Measurements from ENCODE around the gene ADCK2.
"Not testable (repeated sequence)": the region's sequence is repeated elsewhere in the genome, so short reads cannot be mapped to it uniquely, and the experiment has no call there.

ADCK2 gene

DNA sequence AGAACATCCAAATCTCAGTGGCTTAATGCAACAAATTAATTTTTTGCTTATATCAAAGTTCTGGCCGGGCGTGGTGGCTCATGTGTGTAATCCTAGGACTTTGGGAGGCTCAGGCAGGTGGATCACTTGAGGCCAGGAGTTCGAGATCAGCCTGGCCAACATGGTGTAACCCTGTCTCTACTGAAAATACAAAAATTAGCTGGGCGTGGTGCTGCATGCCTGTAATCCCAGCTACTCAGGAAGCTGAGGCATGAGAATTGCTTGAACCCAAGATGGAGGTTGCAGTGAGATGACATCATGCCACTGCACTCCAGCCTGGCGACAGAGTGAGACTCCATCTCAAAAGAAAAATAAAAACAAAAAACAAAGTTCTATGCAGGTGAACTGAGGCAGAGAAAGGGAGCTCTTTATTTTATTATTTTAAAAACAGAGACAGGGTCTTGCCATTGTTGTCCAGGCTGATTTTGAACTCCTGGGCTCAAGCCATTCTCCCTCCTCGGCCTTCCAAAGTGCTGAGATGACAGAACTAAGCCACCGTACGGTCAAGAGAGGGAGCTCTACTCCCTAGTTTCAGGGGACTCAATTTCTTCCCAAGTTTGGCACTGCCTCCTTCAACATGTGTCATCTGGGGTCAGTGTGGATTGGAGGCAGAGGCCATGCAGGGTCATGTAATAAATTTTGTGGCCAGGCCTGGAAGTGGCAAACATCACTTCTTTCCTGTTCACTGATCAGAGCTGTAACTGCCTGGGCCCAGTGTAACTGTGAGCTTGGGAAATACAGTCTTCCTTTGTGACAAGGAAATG is 2.4 kb downstream of the ADCK2 start:
- no peak overlapping the region for H3K9ac ChIP-seq (ENCODE audit: low read depth, low read length)

DNA sequence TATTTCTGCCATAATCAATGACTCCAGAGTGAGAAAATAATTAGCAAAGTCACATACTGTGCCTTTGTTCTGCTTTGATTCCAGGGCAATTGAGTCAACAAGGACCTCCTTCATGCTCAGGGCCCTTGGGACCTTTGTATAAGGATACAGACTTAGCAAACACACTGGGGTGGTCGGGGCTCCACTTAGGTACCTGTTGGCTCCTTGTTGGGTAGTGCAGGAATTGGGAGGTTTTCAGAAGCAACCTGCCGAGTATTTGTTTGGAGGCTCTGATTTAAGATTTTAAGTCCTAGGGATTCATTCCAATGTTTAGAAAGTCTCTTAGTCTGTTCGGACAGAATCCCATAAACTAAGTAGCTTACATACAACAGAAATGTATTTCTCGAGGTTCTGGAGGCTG is 3.0 kb downstream of the ADCK2 start:
- H3K36me3 ChIP-seq (ENCODE audit: control insufficient read depth, insufficient read depth, low read length): peaks cover 3% of the 10 kb centered on the region
- H3K9ac ChIP-seq (ENCODE audit: low read depth, low read length): no peak overlapping the region
- no peak overlapping the region for H3K27ac ChIP-seq (ENCODE audit: low read depth, low read length)
- H3K4me3 ChIP-seq (ENCODE audit: low read depth, low read length): no peak overlapping the region
- H3K4me1 ChIP-seq (ENCODE audit: control insufficient read depth, insufficient read depth, low read length): peaks cover 10% of the 10 kb centered on the region; the same call in 1 of the 2 replicates
- H3K27me3 ChIP-seq (ENCODE audit: control insufficient read depth, insufficient read depth, low read length): peaks cover 8% of the 10 kb centered on the region
- no peaks in the 10 kb centered on the region for H3K9me3 ChIP-seq (ENCODE audit: control insufficient read depth, insufficient read depth, low read length)

More for the DNA sequence above, 2.4 kb downstream of the ADCK2 start:
- no peaks in the 10 kb centered on the region for H3K36me3 ChIP-seq (ENCODE audit: control insufficient read depth, insufficient read depth, low read length)
- peaks cover 8% of the 10 kb centered on the region for H3K27me3 ChIP-seq (ENCODE audit: control insufficient read depth, insufficient read depth, low read length)
- no peaks in the 10 kb centered on the region for H3K9me3 ChIP-seq (ENCODE audit: control insufficient read depth, insufficient read depth, low read length)
- H3K27ac ChIP-seq (ENCODE audit: low read depth, low read length): no peak overlapping the region
- no peak overlapping the region for H3K4me3 ChIP-seq (ENCODE audit: low read depth, low read length)
- H3K4me1 ChIP-seq (ENCODE audit: control insufficient read depth, insufficient read depth, low read length): peaks cover 10% of the 10 kb centered on the region; the same call in 1 of the 2 replicates

DNA sequence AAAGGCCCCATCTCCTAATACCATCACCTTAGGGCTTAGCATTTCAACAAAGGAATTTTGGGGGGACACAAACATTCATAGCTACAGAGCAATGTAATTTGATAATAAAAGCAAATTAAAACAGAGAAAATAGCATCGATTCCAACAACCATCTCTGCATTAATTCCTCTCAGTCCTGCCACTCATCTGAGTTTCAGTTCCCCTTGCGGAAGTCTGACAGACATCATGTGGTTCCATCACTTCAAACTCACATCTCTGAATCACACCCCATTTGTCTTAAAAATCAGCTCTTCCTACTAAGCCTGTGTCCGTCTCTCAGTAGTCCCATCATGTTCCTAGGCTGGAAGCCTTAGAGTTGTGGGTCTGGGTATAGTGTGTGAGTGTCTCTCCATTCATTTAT is 3.6 kb downstream of the ADCK2 start:
- peaks cover 6% of the 10 kb centered on the region for H3K36me3 ChIP-seq (ENCODE audit: control insufficient read depth, insufficient read depth, low read length)
- H3K9ac ChIP-seq (ENCODE audit: low read depth, low read length): no peak overlapping the region
- peaks cover 10% of the 10 kb centered on the region; the same call in 1 of the 2 replicates for H3K4me1 ChIP-seq (ENCODE audit: control insufficient read depth, insufficient read depth, low read length)
- H3K27me3 ChIP-seq (ENCODE audit: control insufficient read depth, insufficient read depth, low read length): peaks cover 8% of the 10 kb centered on the region
- H3K9me3 ChIP-seq (ENCODE audit: control insufficient read depth, insufficient read depth, low read length): no peaks in the 10 kb centered on the region
- no peak overlapping the region for H3K27ac ChIP-seq (ENCODE audit: low read depth, low read length)
- H3K4me3 ChIP-seq (ENCODE audit: low read depth, low read length): no peak overlapping the region

- not testable (repeated sequence) for H3K4me3 ChIP-seq (ENCODE audit: low read depth, low read length); H3K4me1 ChIP-seq (ENCODE audit: control insufficient read depth, insufficient read depth, low read length); H3K36me3 ChIP-seq (ENCODE audit: control insufficient read depth, insufficient read depth, low read length); H3K9me3 ChIP-seq (ENCODE audit: control insufficient read depth, insufficient read depth, low read length); H3K27ac ChIP-seq (ENCODE audit: low read depth, low read length); H3K27me3 ChIP-seq (ENCODE audit: control insufficient read depth, insufficient read depth, low read length); H3K9ac ChIP-seq (ENCODE audit: low read depth, low read length)
Observed at GRCh38 chr7:140676956-140677355, 4.2 kb downstream of the ADCK2 start.

DNA sequence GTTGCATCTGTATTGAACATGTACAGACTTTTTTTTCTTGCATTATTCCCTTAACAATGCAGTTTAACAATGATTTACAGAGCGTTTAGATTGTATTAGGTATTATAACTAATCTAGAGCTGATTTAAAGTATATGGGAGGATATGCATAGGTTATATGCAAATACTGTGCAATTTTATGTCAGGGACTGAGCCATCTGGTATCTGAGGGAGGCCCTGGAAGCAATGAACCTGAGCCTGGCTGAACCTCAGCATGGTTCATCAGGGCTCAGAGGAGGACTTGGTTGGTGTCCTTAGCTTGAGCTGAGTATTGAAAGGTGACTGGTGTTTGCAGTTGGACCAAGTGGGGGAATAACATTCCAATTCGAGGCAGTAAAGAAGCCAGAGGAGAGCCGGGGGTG is 4.8 kb downstream of the ADCK2 start:
- H3K4me3 ChIP-seq (ENCODE audit: low read depth, low read length): no peak overlapping the region
- no peaks in the 10 kb centered on the region for H3K9me3 ChIP-seq (ENCODE audit: control insufficient read depth, insufficient read depth, low read length)
- peaks cover 6% of the 10 kb centered on the region for H3K36me3 ChIP-seq (ENCODE audit: control insufficient read depth, insufficient read depth, low read length)
- no peak overlapping the region for H3K27ac ChIP-seq (ENCODE audit: low read depth, low read length)
- H3K4me1 ChIP-seq (ENCODE audit: control insufficient read depth, insufficient read depth, low read length): peaks cover under 1% of the 10 kb centered on the region; the same call in 1 of the 2 replicates
- peaks cover 8% of the 10 kb centered on the region for H3K27me3 ChIP-seq (ENCODE audit: control insufficient read depth, insufficient read depth, low read length)
- no peak overlapping the region for H3K9ac ChIP-seq (ENCODE audit: low read depth, low read length)

GRCh38 chr7:140678081-140678815 is 5.5 kb downstream of the ADCK2 start:
- no peak overlapping the region for H3K4me3 ChIP-seq (ENCODE audit: low read depth, low read length)
- H3K9me3 ChIP-seq (ENCODE audit: control insufficient read depth, insufficient read depth, low read length): no peaks in the 10 kb centered on the region
- no peak overlapping the region for H3K9ac ChIP-seq (ENCODE audit: low read depth, low read length)
- H3K36me3 ChIP-seq (ENCODE audit: control insufficient read depth, insufficient read depth, low read length): peaks cover 6% of the 10 kb centered on the region
- H3K27ac ChIP-seq (ENCODE audit: low read depth, low read length): no peak overlapping the region
- peaks cover 8% of the 10 kb centered on the region for H3K27me3 ChIP-seq (ENCODE audit: control insufficient read depth, insufficient read depth, low read length)
- no peaks in the 10 kb centered on the region for H3K4me1 ChIP-seq (ENCODE audit: control insufficient read depth, insufficient read depth, low read length)

- H3K27ac ChIP-seq (ENCODE audit: low read depth, low read length): no peak overlapping the region
- H3K9ac ChIP-seq (ENCODE audit: low read depth, low read length): no peak overlapping the region
- peaks cover 6% of the 10 kb centered on the region for H3K36me3 ChIP-seq (ENCODE audit: control insufficient read depth, insufficient read depth, low read length)
- H3K4me1 ChIP-seq (ENCODE audit: control insufficient read depth, insufficient read depth, low read length): no peaks in the 10 kb centered on the region
- no peaks in the 10 kb centered on the region for H3K9me3 ChIP-seq (ENCODE audit: control insufficient read depth, insufficient read depth, low read length)
- peaks cover 5% of the 10 kb centered on the region for H3K27me3 ChIP-seq (ENCODE audit: control insufficient read depth, insufficient read depth, low read length)
- H3K4me3 ChIP-seq (ENCODE audit: low read depth, low read length): no peak overlapping the region
Observed at GRCh38 chr7:140678816-140679130, 6.0 kb downstream of the ADCK2 start.

GRCh38 chr7:140679186-140679585 is 6.4 kb downstream of the ADCK2 start:
- H3K27ac ChIP-seq (ENCODE audit: low read depth, low read length): no peak overlapping the region
- H3K27me3 ChIP-seq (ENCODE audit: control insufficient read depth, insufficient read depth, low read length): peaks cover under 1% of the 10 kb centered on the region
- H3K36me3 ChIP-seq (ENCODE audit: control insufficient read depth, insufficient read depth, low read length): peaks cover 6% of the 10 kb centered on the region
- H3K4me1 ChIP-seq (ENCODE audit: control insufficient read depth, insufficient read depth, low read length): no peaks in the 10 kb centered on the region
- H3K9me3 ChIP-seq (ENCODE audit: control insufficient read depth, insufficient read depth, low read length): no peaks in the 10 kb centered on the region
- H3K9ac ChIP-seq (ENCODE audit: low read depth, low read length): no peak overlapping the region
- no peak overlapping the region for H3K4me3 ChIP-seq (ENCODE audit: low read depth, low read length)

GRCh38 chr7:140680886-140681285 is 8.1 kb downstream of the ADCK2 start:
- no peaks in the 10 kb centered on the region for H3K27me3 ChIP-seq (ENCODE audit: control insufficient read depth, insufficient read depth, low read length)
- no peak overlapping the region for H3K9ac ChIP-seq (ENCODE audit: low read depth, low read length)
- no peak overlapping the region for H3K4me3 ChIP-seq (ENCODE audit: low read depth, low read length)
- H3K36me3 ChIP-seq (ENCODE audit: control insufficient read depth, insufficient read depth, low read length): peaks cover 6% of the 10 kb centered on the region
- no peak overlapping the region for H3K27ac ChIP-seq (ENCODE audit: low read depth, low read length)
- no peaks in the 10 kb centered on the region for H3K9me3 ChIP-seq (ENCODE audit: control insufficient read depth, insufficient read depth, low read length)
- H3K4me1 ChIP-seq (ENCODE audit: control insufficient read depth, insufficient read depth, low read length): no peaks in the 10 kb centered on the region

DNA sequence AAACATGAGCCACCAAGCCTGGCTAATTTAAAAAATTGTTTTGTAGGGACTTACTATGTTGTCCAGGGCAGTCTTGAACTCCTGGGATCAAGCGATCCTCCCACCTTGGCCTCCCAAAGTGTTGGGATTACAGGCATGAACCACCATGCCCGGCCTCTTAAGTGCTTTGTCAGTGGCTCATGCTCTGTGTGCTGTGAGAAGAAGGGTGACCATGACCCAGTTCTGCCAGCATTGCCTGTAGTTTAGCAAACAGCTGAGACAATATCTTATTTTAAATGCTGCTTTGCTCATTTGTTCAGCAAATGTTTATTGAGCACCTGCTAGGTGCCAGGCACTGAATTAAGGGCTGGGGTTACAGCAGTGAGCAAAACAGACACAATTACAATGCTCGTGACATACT is 9.0 kb downstream of the ADCK2 start:
- H3K4me3 ChIP-seq (ENCODE audit: low read depth, low read length): no peak overlapping the region
- no peaks in the 10 kb centered on the region for H3K9me3 ChIP-seq (ENCODE audit: control insufficient read depth, insufficient read depth, low read length)
- H3K27ac ChIP-seq (ENCODE audit: low read depth, low read length): no peak overlapping the region
- H3K4me1 ChIP-seq (ENCODE audit: control insufficient read depth, insufficient read depth, low read length): no peaks in the 10 kb centered on the region
- H3K27me3 ChIP-seq (ENCODE audit: control insufficient read depth, insufficient read depth, low read length): no peaks in the 10 kb centered on the region
- peaks cover 6% of the 10 kb centered on the region for H3K36me3 ChIP-seq (ENCODE audit: control insufficient read depth, insufficient read depth, low read length)
- H3K9ac ChIP-seq (ENCODE audit: low read depth, low read length): no peak overlapping the region

- Histone ChIP-seq H3K4me1 (ENCODE audit: control insufficient read depth, insufficient read depth, low read length) (no peaks in the 10 kb centered on the region), H3K9me3 (ENCODE audit: control insufficient read depth, insufficient read depth, low read length) (no peaks in the 10 kb centered on the region), H3K9ac (ENCODE audit: low read depth, low read length) (no peak overlapping the region), H3K27me3 (ENCODE audit: control insufficient read depth, insufficient read depth, low read length) (no peaks in the 10 kb centered on the region), H3K4me3 (ENCODE audit: low read depth, low read length) (no peak overlapping the region), H3K36me3 (ENCODE audit: control insufficient read depth, insufficient read depth, low read length) (peaks cover 6% of the 10 kb centered on the region), H3K27ac (ENCODE audit: low read depth, low read length) (no peak overlapping the region)
Observed at GRCh38 chr7:140683657-140684056, 10.9 kb downstream of the ADCK2 start.
